ENCODE results near the gene TRPM2. TPM values are rescaled to one million over a fixed set of nuclear protein-coding genes. Genes with fewer than 3 reads are reported as not detected.

The TRPM2 gene
- total and polyA plus RNA-seq, 2 donors (not counting 3 experiments of a cell fraction or from before 2014, with no cell fraction given) = not detected

DNA sequence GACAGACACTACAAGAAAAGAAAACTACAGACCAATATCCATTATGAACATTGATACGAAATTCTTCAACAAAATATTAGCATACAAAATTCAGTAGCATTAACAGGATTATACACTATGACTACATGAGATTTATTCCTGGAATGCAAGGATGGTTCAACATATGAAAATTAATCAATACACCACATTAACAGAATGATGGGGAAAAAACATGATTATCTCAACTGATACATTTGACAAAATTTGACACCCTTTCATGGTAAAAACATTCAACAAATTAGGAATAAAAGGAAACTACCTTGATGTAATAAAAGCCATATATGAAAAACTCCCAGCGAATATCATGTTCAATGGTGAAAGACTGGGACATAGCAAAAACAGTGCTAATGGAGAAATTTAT lies 31.5 kb downstream of the TRPM2 start:
- no TSS peak for BruUV-seq (replicated peaks)
- H3K27me3 ChIP-seq (ENCODE audit: control insufficient read depth in 2 of 2, insufficient read depth in 2 of 2, low read length in 2 of 2) = no peaks in the 10 kb centered on the region

DNA sequence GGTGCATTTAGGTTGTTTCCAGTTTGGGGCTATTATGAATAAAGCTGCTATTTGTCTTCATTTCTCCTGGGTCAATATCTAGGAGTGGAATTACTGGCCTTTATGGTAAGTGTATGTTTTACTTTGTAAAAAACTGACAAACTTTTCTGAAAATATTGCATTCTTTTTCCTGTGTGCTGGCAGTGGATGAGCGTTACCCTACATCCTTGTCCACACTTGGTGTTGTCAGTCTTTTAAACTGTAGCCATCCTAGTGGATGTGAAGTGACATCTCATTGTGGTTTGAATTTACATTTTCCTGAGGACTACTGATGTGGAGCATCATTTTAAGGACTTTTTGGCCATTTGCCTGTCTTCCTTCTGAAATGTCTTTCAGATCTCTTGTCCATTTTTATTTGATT lies 35.9 kb downstream of the TRPM2 start:
- H3K27ac ChIP-seq (ENCODE audit: insufficient read depth, low read depth, low read length) = no peak overlapping the region
- dilution Hi-C loops (cut with MboI; ENCODE audit: extremely low pct_ligation_motif_present, low sequenced_read_pairs) = no loop called here
- POLR2A ChIA-PET = no interaction called here

More for the DNA sequence above, 31.5 kb downstream of the TRPM2 start:
- intact Hi-C loops (cut with micrococcal nuclease) = no loop called here
- dilution Hi-C loops (cut with MboI; ENCODE audit: extremely low pct_ligation_motif_present, low sequenced_read_pairs) = no loop called here
- H3K9me3 ChIP-seq (replicated peaks; ENCODE audit: control insufficient read depth, insufficient read depth, low read length) = no peaks in the 10 kb centered on the region
- H3K4me3 ChIP-seq (replicated peaks in 1 of 3; ENCODE audit: insufficient read depth in 1 of 3, low read depth in 1 of 3, low read length in 3 of 3) = no peak overlapping the region
- ChIA-PET POLR2A (no interaction called here), CTCF (no interaction called here)
- no peak overlapping the region for H3K27ac ChIP-seq (ENCODE audit: insufficient read depth, low read depth, low read length)
- no peaks in the 10 kb centered on the region for H4K20me1 ChIP-seq (replicated peaks; ENCODE audit: control insufficient read depth, extremely low read depth, insufficient read depth, low read length)
- H3K4me1 ChIP-seq (ENCODE audit: control insufficient read depth, extremely low read depth, insufficient read depth, low read length) = no peaks in the 10 kb centered on the region
- no peaks in the 10 kb centered on the region for H3K9me1 ChIP-seq (replicated peaks; ENCODE audit: control insufficient read depth, extremely low read depth, insufficient read depth, low read length)
- no peak for TF ChIP-seq EZH2 (IDR thresholded peaks at IDR 0.05; ENCODE audit: borderline replicate concordance, low read depth, low read length, severe bottlenecking)
- TF ChIP-seq, protein P1, sequence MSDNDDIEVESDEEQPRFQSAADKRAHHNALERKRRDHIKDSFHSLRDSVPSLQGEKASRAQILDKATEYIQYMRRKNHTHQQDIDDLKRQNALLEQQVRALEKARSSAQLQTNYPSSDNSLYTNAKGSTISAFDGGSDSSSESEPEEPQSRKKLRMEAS (IDR thresholded peaks at IDR 0.05; ENCODE audit: insufficient read depth, insufficient read length) = no peak
- TF ChIP-seq JUN (IDR thresholded peaks at IDR 0.05; ENCODE audit: borderline replicate concordance, insufficient read depth, insufficient read length, low read depth) = no peak
- H3K9ac ChIP-seq (replicated peaks; ENCODE audit: extremely low read depth, insufficient read depth, low read length) = no peak overlapping the region
- H2AFZ ChIP-seq (ENCODE audit: low read depth, low read length) = no peak overlapping the region
- no peak for DNase-seq (ENCODE audit: low read depth, low spot score)
- no peaks in the 10 kb centered on the region for H3K36me3 ChIP-seq (ENCODE audit: control insufficient read depth in 2 of 2, extremely low read depth in 1 of 2, insufficient read depth in 2 of 2, low read length in 2 of 2)
- FAIRE-seq = no peak
- H3K4me2 ChIP-seq (ENCODE audit: insufficient read depth, low read length) = no peak overlapping the region
- H3K79me2 ChIP-seq (ENCODE audit: control insufficient read depth, insufficient read depth, low read length) = no peaks in the 10 kb centered on the region

More for the DNA sequence above, 35.9 kb downstream of the TRPM2 start:
- CTCF ChIA-PET = interaction anchor here (1.0 kb wide), 1 partner anchor 16 kb away, joined by 3 read pairs; no protein-coding TSS in a partner anchor
- Histone ChIP-seq H3K9ac (replicated peaks; ENCODE audit: extremely low read depth, insufficient read depth, low read length) (no peak overlapping the region), H3K4me2 (ENCODE audit: insufficient read depth, low read length) (no peak overlapping the region), H3K27me3 (ENCODE audit: control insufficient read depth in 2 of 2, insufficient read depth in 2 of 2, low read length in 2 of 2) (no peaks in the 10 kb centered on the region), H4K20me1 (replicated peaks; ENCODE audit: control insufficient read depth, extremely low read depth, insufficient read depth, low read length) (no peaks in the 10 kb centered on the region), H3K9me1 (replicated peaks; ENCODE audit: control insufficient read depth, extremely low read depth, insufficient read depth, low read length) (no peaks in the 10 kb centered on the region), H3K9me3 (replicated peaks; ENCODE audit: control insufficient read depth, insufficient read depth, low read length) (no peaks in the 10 kb centered on the region), H3K4me1 (ENCODE audit: control insufficient read depth, extremely low read depth, insufficient read depth, low read length) (no peaks in the 10 kb centered on the region), H3K4me3 (replicated peaks in 1 of 3; ENCODE audit: insufficient read depth in 1 of 3, low read depth in 1 of 3, low read length in 3 of 3) (no peak overlapping the region), H3K36me3 (ENCODE audit: control insufficient read depth in 2 of 2, extremely low read depth in 1 of 2, insufficient read depth in 2 of 2, low read length in 2 of 2) (no peaks in the 10 kb centered on the region), H2AFZ (ENCODE audit: low read depth, low read length) (no peak overlapping the region), H3K79me2 (ENCODE audit: control insufficient read depth, insufficient read depth, low read length) (no peaks in the 10 kb centered on the region)
- BruUV-seq (replicated peaks) = no TSS peak
- DNase-seq (ENCODE audit: low read depth, low spot score) (no peak), FAIRE-seq (no peak)
- TF ChIP-seq, protein P2, sequence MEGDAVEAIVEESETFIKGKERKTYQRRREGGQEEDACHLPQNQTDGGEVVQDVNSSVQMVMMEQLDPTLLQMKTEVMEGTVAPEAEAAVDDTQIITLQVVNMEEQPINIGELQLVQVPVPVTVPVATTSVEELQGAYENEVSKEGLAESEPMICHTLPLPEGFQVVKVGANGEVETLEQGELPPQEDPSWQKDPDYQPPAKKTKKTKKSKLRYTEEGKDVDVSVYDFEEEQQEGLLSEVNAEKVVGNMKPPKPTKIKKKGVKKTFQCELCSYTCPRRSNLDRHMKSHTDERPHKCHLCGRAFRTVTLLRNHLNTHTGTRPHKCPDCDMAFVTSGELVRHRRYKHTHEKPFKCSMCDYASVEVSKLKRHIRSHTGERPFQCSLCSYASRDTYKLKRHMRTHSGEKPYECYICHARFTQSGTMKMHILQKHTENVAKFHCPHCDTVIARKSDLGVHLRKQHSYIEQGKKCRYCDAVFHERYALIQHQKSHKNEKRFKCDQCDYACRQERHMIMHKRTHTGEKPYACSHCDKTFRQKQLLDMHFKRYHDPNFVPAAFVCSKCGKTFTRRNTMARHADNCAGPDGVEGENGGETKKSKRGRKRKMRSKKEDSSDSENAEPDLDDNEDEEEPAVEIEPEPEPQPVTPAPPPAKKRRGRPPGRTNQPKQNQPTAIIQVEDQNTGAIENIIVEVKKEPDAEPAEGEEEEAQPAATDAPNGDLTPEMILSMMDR (IDR thresholded peaks at IDR 0.05; ENCODE audit: extremely low read depth in 1 of 2, insufficient read depth in 1 of 2, low read depth in 1 of 2, low read length in 2 of 2) = no peak
- TF ChIP-seq EZH2 (IDR thresholded peaks at IDR 0.05; ENCODE audit: borderline replicate concordance, low read depth, low read length, severe bottlenecking) (no peak), POLR2AphosphoS5 (IDR thresholded peaks at IDR 0.05; ENCODE audit: insufficient read depth, low read depth, low read length) (no peak), POLR2A (IDR thresholded peaks at IDR 0.05; ENCODE audit: low read depth, low read length) (no peak), JUN (IDR thresholded peaks at IDR 0.05; ENCODE audit: borderline replicate concordance, insufficient read depth, insufficient read length, low read depth) (no peak), FOS (IDR thresholded peaks at IDR 0.05; ENCODE audit: borderline replicate concordance, insufficient read depth, low read length) (no peak), MYC (IDR thresholded peaks at IDR 0.05; ENCODE audit: low read depth, low read length) (no peak), GATA2 (IDR thresholded peaks at IDR 0.05; ENCODE audit: insufficient read depth, insufficient read length, low read depth, low read length) (no peak)
- TF ChIP-seq, protein P1 (IDR thresholded peaks at IDR 0.05; ENCODE audit: insufficient read depth, insufficient read length) = no peak
- intact Hi-C loops (cut with micrococcal nuclease) = no loop called here

Measured in endothelial cell of umbilical vein (primary cell).